AG08396 (cell line): Measurements from ENCODE around the gene SESN3.
"Not testable (repeated sequence)": the region's sequence is repeated elsewhere in the genome, so short reads cannot be mapped to it uniquely, and the experiment has no call there.

ENCODE experiments used
- DNase-seq: peaks from one replicate; pipeline ENCODE4 v3.0.0; 2012; ENCODE audit warnings: low spot score, mixed read lengths

Gene SESN3

DNA sequence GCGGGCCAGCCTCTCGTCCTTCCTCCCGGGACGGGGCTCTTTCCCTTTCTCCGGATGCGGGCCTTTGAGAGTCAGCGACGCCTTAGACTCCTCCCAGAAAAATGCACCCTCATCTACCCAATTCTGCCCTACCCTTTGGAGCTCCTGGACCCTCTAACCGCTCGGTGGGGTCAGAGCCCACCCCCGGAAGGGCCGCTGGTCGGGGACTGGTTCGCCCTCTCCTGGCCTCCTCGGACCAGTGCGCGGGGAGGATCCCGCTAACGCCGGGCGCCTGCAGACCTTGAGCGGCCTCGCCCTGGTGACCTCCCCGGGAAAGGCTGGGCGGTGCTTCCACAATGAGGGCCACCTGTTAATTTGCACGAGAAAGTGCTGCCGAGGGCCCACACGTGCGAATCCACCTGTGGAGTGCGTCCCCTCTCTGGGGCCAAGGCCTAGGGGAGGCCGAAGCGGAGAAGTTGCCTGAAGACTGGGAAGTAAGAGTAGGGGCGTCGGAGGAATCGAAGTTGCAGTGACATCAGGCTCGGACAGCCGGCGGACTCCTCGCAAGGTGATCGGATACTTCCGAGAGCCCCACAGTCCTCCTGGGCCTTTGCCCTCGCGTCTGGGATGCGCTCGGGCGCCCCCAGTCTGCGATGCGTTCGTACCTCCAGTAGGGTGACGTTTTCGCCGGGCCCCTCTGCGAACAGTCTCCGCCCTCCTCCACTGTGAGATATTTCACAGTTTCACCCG, 79.9 kb downstream of the SESN3 start:
- peak; percentile 92 for DNase-seq

DNA sequence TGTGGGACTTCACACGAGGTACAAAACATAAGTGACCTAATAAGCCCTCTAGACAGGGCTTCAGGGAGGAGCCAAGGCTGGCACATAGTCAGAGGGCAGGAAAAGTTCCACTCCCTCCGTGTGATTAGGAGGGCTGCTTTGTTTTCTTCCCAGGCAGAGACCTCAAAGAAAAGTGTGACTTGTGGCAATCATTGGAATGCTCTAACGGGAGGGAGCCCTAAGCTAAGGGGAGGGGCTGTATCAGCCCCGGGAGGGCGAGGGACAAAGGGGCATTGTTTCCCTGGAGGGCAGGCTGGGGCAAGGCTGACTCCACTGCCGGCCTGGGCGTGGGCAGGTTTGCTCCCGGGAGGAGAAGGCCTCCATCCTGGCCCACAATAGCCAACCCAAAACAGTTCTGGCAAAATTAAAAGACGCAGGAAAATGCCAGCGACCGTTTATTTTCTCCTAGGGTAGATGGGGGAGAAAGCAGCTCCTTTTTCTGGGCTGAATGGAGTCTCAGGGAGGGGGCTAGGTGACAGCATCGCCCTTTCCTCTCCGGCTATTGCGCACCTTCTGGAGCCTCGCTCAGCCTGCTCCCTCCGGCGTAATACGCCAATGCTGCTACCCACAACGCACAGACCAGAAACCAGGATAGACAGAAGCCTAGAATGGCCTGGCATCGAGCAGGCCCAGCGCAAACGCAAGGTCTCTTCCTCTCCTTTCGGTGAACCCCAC, 81.2 kb downstream of the SESN3 start:
- DNase-seq, result no peak

DNA sequence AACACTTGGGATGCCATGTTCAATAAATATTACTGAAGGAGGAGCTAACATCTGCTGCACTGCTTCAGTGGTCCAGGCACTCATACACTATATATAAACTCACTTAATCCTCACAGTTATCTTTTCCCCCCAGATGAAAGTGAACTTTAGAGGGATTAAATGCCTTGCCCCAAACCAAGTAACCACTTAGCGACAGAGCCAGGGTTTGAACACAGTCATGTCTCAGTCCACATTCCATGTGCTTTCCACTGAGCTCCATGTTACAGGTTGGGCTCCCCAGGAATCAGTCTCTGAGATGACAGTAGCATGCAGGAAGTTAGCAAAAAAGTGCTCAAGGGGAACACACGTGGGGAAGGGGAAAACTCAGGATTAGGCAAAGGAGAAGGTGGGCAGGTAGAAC, 82.1 kb downstream of the SESN3 start:
- DNase-seq, result no peak

DNA sequence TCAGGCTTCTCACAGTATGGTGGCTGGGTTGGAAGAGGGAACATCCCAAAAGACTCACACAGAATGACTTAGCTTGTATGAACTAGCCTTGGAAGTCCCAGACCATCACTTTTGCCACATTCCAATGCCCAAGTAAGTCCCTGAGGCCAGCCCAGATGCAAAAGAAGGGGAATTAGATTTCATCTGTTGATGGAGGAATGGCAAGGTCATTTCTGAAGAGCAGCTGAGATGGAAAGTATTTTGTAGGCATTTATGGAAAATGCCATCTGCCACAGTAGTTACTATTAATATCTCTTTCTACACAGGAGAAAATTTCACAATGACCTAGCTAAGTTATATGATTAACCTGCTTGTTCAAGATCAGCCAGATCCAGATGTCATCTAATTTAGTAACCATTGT, 82.6 kb downstream of the SESN3 start:
- no peak for DNase-seq

DNA sequence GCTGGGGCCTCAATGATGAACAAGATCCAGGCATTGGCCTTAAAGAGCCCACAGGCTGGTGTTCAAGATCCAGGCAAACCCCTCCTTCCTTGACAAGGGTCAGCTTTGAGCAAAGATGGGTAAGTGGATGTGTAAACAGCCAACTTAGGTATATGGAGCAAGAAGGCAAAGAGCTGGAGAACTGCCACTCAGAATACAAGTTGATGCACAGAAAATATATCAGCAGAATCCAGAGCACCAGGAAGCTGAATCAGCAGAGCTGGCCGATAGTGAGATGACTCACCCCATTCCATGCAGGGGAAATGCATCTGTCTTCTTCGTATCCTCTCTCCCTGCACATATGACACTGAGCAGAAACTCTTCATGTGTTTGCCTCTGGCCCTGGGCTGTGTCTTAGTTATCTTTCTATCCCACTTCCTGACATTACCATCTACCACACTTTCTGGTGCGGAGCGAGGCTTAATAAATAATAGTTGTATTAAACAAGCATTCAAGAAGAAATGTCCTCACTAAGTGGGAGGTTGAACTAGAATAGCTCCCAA, 83.6 kb downstream of the SESN3 start:
- DNase-seq, result peak; percentile 77

DNA sequence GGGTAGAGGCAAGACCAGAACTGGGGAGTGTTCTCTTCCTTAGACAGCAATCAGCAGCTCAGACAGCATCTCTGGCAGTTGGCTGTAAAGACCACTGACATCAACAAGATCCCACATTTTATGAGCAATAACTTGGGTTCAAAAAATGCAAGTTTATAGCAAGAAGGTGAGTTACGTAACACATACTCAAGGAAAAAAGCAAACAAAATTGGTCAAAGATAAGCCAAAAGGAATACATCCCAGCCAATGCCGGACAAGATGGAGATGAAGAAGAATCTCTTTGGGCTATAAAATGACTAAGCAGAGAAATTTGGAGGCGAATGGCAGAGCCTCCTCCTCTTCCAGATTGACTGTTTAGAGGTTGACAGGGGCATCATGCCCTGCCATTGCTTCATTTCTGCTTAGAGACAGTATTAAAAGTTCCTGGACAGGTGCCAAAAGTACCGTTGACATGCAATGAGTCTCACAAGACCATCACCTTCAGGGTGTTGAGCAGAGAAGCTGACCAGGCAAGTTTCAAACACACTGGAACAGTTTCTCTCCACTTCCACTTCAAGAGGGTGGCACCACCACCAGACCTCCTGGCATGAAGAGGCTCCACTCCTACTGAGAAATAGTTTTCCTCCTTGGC, 85.5 kb downstream of the SESN3 start:
- DNase-seq, result no peak

DNA sequence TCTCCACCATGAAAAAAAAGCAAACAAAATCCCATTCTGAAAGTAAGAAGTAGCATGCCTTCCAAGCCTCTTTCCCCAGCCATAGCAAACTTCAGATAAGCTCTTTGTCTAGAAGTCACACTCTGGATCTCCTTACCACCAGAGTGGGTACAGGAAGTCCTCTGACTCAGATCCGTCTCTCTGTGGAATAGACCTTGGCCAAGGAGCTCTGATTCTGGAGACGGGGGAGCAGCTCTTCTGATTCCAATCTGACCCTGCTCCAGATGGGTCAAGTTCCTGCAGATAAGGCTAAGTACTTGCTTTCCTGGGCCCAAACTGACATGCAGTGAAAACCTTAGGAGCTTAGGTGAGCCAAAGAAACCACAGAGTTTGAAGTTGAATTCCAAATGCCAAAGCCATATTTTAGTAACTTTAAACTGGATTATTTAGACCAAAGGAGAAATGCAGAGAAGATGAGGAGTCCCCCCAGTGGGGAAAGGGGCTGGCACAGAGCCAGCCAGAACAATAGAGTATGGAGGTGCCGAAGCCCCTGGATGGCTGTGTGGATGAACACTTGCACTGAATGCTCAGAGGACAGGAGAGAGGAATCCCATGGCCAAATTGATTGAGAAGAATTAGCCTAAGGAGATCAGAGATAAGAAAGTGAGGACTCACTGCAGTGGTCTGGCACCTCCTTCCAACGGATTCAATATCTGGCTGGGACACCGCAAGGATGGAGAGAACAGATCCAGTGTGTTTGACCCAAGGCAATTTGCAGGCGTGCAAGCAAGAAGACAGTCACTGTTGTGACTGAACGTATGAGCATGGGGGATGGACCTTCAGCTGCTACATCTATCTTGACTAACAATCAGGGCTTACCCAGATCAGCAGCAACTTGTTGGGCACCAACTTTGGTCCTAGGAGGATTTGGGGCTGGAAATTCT, 86.4 kb downstream of the SESN3 start:
- no peak for DNase-seq

DNA sequence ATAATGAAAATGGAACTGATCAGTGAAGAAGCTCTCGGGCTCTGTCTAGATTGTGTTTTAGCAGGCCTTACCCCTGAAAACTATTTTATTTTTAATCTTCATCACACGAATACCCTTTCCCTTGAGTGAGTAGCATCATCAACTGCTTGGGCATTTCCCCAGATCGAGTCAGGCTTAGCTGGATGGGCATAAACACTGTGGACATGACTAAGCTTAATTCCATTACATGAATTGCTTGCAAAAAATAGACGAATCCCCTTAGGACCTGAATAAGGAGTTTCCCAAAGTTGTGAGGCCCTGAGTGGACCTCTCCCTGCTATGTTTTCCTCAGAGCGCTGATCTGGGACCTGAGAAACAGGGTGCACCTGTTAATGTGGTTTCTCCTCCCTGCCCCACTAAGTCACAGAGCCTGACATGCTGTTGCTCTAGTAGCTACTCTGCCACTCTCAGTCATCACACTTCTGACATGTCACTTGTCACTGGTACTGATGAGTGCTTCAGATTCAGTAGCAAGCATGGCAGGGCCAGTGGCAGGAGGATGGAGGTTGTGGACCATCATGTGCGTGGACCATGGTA, 87.8 kb downstream of the SESN3 start:
- peak; percentile 56 for DNase-seq

DNA sequence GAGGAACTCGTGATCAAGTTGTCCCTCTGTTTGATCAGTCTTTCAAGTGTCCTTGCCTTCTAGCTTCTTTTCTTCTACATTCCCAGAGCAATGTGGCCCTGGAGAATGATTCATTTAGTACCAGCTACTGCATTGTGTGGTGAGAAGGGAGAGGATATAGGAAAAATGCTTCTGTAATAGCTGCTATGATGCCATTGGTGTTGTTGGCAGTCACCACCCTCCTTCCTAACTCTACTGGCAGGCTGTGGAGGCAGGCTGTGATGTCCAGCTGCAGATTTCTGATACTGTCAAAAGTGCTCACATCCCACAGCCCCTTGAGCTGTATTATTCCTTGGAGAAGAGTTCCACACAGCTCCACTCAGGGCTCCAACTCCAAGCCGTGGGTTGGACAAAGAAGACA, 88.6 kb downstream of the SESN3 start:
- DNase-seq, result no peak

DNA sequence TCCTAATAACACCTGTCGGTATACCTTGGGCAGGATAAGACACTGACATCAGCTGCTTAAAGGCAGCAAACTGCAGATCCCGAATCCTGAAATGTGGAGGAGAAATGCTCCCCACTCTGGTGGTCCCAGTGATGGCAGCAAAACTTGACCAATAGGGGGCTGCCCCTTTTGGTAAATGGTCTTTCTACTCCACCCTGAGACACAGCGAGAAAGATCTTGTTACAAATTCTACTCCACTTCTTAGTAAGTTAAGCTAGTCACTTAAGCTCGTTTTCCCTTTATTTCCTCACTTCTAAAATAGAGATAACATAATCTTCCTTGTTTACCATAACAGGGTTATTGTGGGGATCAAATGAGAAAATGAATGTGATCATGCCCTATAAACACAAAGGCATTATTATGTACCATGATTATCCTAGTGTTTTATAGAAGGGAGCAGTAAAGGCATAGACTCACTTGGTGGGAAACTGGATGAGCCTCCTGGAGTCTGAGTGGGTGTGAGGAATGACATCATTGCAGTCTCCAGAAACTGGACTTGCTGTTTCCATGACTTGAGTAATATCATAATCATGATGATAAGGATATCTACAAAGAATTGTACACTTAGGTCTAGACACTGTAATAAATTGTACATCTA, 90.5 kb downstream of the SESN3 start:
- no peak for DNase-seq

DNA sequence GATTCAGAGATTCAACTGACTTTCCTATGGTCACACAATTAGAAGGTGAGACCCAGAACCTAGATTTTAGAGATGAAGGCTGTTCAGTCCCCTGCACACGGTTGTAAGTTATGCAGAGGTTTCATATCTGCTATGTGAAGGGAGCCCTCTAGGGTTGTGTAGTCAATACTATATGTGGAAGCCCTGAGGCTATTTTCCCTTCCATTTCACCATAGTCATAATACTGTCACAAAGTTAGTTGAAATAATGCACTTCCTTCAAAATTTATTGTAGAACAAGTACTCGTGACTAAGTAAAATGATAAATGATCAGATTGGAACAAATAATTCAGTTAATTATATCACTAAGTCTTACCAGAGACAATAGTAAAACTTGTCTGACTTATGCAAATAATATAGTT, 92.6 kb downstream of the SESN3 start:
- DNase-seq, result no peak

DNA sequence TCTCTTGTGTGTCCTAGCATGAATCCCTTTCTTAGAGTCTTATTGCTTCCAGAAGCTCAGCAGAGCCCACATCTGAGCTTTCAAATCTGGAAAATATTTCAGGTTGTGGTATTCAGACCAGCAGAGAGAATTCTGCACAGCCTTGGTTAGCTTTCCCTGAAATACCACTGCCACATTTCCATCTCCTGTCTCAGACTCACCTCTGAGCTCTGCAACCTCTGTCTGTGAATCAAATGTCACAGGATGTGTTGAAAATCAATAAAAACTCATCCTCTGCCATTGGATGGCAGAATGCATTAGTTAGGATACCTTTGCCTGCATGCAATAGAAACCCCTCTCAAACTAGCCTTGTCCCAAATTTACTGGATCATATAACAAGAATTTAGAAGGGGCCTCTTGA, 93.7 kb downstream of the SESN3 start:
- DNase-seq, result no peak

DNA sequence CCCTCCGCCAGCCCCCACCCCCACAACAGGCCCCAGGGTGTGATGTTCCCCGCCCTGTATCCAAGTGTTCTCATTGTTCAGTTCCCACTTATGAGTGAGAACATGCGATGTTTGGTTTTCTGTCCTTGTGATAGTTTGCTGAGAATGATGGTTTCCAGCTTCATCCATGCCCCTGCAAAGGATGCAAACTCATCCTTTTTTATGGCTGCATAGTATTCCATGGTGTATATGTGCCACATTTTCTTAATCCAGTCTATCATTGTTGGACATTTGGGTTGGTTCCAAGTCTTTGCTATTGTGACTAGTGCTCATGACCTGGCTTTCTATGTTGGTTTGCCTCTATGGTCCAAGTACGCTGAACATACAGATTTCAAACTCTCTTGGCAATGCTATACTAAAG, 94.3 kb downstream of the SESN3 start:
- not testable (repeated sequence) for DNase-seq

DNA sequence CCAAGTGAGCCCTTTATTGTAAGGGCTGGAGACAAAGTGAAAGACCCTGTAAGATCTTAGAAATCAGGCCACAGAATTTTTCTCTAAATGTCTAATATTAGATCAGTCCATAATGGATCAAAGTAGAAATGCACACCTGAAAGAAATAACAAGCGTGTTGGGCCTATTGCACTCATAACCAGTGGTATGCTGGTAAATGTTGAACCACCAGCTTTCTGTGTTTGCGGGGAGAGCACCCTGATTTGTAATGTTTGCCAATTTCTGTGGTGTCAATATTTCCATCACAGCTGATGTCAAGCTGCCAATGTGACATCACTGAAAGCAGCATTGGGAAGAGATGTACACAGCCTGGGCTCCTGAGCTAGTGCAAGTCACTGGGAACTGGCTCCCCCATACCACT, 95.1 kb downstream of the SESN3 start:
- DNase-seq, result no peak

DNA sequence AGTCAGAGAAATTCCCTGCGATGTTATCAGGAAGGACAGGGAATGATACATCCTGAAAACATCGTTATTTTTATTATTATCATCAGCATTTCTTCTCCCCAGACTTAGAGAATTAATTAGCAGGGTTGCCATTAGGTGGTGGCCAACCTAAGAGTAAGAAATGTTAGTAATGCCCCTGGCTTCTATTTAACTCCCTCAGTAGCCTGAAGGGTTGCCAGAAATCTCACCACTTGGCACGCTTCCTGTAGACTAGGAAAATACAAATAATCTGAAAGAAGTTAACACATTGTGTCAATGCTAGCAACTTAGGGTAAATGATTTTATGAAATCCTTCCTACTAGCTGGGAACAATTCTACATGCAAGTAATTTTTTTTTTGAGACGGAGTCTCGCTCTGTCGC, 95.8 kb downstream of the SESN3 start:
- DNase-seq, result no peak

DNA sequence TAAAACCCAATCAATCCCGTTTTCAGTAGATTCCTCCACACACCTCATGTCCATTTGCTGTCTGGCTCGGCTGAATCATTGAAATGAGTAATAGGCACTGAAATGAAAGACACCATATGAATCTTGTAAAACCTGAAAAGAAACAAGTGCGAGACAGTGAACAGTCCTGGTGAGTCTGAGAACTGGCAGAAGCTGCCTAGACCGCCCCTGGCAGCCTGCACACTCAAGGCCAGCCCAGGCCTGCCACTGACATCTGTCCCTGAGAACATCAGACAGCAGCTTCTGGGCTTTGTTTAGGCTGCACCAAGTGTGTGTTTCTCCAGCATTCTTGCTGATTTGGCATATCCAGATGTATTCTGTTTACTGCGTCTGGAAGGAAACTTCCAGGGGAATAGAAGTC, 96.5 kb downstream of the SESN3 start:
- DNase-seq, result peak; percentile 58

DNA sequence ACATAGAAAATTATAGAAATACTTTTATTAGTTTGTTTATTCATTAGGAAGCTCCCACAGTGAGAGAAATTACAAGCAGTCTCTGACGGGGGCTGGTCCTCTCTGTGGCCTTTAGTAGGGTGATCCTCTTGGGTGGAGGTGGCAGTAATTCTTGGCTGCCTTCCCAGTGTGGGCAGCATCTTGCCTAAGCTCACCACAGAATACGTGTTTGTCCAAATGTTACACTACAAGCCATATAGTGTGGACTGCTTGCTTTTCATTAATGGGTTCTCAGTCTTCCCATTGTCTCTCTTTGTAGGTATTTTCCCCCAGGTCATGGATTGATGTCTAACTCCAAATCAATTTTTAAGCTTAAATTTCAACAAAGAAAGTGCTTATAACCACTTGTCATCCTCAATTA, 98.0 kb downstream of the SESN3 start:
- no peak for DNase-seq

DNA sequence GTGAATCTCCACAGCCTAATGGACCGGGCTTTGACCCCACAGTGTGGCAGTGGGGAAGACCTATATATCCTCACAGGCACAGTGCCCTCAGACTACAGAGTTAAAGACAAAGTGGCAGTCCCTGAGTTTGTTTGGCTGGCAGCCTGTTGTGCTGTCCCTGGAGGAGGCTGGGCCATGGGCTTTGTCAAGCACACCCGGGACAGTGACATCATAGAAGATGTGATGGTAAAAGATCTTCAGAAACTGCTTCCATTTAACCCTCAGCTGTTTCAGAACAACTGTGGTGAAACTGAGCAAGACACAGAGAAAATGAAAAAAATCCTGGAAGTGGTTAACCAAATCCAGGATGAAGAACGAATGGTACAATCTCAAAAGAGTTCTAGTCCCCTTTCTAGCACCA, 102.4 kb downstream of the SESN3 start:
- no peak for DNase-seq

DNA sequence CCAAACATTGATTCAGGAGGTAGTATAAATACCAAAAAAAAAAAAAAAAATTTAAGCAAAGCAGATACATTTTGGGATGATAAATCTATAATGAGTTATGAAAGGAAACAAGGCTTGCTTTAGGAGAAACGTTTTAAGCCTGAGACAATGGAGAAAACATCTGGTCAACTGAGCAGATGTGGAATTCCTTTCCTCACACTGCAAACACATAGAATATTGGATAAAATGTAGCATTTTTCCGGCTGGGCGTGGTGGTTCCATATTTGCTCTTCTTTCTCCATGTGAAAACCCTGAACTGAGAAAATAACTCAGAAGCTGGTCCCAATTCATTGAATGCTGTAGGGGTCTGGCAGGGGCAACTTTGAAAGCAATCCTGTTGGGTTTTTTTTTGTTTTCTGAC, 107.4 kb downstream of the SESN3 start:
- no peak for DNase-seq

DNA sequence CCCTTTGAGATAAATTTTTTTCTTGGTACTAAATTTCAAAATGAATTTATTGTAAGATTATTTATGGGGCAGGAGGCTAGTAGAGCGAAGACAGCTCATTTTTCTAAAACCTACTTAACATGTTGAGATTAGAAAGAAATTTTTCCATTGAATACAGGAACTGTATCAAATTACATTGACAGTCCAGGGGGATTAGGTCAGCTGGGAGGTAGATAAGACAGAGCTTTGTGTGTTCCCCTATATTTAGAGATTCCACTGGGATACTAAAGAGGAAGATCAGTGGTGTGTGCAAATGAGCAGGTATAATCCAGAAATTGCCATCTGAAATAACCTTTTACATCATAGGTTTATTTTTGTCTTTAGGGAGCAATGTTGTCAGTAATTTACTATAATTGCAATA, 109.3 kb downstream of the SESN3 start:
- no peak for DNase-seq

DNA sequence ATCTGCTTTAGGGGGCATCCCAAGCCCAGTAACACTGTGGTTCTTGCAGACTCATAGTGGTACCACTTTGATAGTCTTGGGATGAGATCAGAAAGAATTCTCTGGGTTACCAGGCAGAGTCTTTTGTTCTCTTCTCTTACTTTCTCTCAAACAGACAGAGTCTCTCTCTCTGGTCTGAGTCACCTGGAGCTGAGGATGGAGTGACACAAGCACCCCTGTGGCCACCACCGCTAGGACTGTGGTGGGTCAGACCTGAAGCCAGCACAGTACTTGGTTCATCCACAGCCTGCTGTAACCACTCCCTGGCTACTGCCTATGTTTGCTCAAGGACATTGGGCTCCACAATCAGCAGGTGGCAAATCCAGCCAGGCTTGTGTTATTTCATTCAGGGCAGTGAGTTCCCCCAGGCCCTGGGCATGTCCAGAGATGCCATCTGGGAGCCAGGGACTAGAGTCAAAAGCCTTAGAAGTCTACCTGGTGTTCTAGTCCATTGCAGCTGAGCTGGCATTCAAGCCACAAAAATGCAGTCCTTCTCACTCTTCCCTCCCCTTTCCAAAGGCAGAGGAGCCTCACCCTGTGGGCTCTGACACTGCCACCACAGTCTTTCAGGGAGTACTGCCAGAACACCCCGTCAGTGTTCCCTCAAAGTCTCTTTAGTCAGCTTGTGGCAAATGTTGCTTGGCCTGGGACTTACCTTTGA, 111.5 kb downstream of the SESN3 start:
- no peak for DNase-seq
